Measurements from ENCODE around the gene KCNH8.

DNA sequence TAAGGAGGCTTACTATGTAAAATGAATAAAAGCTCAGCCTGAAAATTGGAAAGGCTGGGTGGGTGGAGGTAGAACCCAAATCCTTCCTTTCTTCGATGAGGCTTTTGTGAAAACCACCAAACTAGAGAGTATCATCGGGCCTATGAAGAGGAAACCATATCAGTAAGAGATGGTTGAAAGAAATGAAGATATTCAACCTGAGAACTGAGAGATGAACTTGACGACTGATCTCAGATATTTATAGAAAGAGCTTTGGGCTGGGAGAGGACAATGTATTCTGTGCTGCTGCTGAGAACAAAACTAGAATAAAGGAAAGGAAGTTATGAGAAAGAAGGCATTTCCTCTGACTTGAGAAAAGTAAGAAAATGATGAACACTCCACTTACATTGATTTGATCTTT lies 236.6 kb downstream of the KCNH8 start:
- no peak for TF ChIP-seq CTCF (conservative IDR thresholded peaks at IDR 0.05 in 1 of 2, IDR thresholded peaks at IDR 0.05 in 1 of 2; ENCODE audit: extremely low read depth in 1 of 2, insufficient read depth in 1 of 2, low read depth in 1 of 2, low read length in 2 of 2)
- no peak for TF ChIP-seq EZH2 (IDR thresholded peaks at IDR 0.05; ENCODE audit: borderline replicate concordance, low read length)

Measured in mammary epithelial cell (primary cell).